Muscle layer of colon (tissue), 2 donors: ENCODE measurements around the gene HUWE1.

ENCODE experiments used
- H3K27ac ChIP-seq: one replicate; pipeline ENCODE4 v1.7.0; 2013; ENCODE audit warnings: low read depth, mild to moderate bottlenecking, low read length, moderate library complexity
- H3K27me3 ChIP-seq, 2 donors: one replicate each; pipeline ENCODE4 v1.7.0; 2013; ENCODE audit warnings: low read length in 2 of 2, mild to moderate bottlenecking in 2 of 2; ENCODE audit not compliant: insufficient read depth in 2 of 2, control insufficient read depth in 1 of 2
- H3K36me3 ChIP-seq: one replicate; pipeline ENCODE4 v1.7.0; 2013; ENCODE audit warnings: mild to moderate bottlenecking, low read length; ENCODE audit not compliant: insufficient read depth
- H3K4me1 ChIP-seq: one replicate; pipeline ENCODE4 v1.7.0; 2013; ENCODE audit warnings: mild to moderate bottlenecking, low read length; ENCODE audit not compliant: insufficient read depth
- H3K4me3 ChIP-seq, 2 donors: one replicate each; pipeline ENCODE4 v1.7.0; 2013; ENCODE audit warnings: low read length in 2 of 2, low read depth in 1 of 2, mild to moderate bottlenecking in 1 of 2, moderate library complexity in 1 of 2
- H3K9ac ChIP-seq: one replicate; pipeline ENCODE4 v1.7.0; 2013; ENCODE audit warnings: low read length
- H3K9me3 ChIP-seq: one replicate; pipeline ENCODE4 v1.7.0; 2013; ENCODE audit warnings: mild to moderate bottlenecking, low read length
- donor health status: abdominal sarcoma.
- donor health status: Adenocarcinoma of cecum.

HUWE1 gene

DNA sequence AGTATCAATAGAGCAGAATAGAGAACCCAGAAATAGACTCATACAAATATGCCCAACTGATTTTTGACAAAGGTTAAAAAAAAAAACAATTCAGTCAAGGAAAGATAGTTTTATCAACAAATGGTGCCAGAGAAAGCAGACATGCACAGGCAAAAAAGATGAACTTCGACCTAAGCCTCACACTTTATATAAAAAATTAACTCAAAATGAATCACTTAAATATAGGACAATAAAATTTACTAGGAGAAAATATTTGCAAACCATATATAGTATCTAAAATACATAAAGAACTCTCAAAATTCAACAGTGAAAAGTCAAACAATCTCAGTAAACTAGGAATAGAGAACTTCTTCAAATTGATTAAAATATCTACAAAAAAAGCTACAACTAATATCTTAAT lies 29.7 kb downstream of the HUWE1 start:
- H3K4me1 ChIP-seq, result no peaks in the 10 kb centered on the region
- H3K27ac ChIP-seq, result no peak overlapping the region
- H3K36me3 ChIP-seq, result no peaks in the 10 kb centered on the region
- no peaks in the 10 kb centered on the region for H3K27me3 ChIP-seq
- no peak overlapping the region for H3K9ac ChIP-seq
- no peak overlapping the region for H3K4me3 ChIP-seq
- H3K9me3 ChIP-seq, result no peaks in the 10 kb centered on the region

GRCh38 chrX:53654376-53654775 lies 32.1 kb downstream of the HUWE1 start:
- no peaks in the 10 kb centered on the region for H3K4me1 ChIP-seq
- H3K9me3 ChIP-seq, result no peaks in the 10 kb centered on the region
- H3K4me3 ChIP-seq, result no peak overlapping the region
- H3K27me3 ChIP-seq, result no peaks in the 10 kb centered on the region
- H3K9ac ChIP-seq, result no peak overlapping the region
- peaks cover 12% of the 10 kb centered on the region for H3K36me3 ChIP-seq
- no peak overlapping the region for H3K27ac ChIP-seq

GRCh38 chrX:53644751-53645150 lies 41.8 kb downstream of the HUWE1 start:
- Histone ChIP-seq H3K36me3 (peaks cover 28% of the 10 kb centered on the region), H3K27ac (no peak overlapping the region), H3K4me3 (no peak overlapping the region), H3K9me3 (no peaks in the 10 kb centered on the region), H3K4me1 (no peaks in the 10 kb centered on the region), H3K27me3 (no peaks in the 10 kb centered on the region), H3K9ac (no peak overlapping the region)

- no peaks in the 10 kb centered on the region for H3K4me1 ChIP-seq
- H3K4me3 ChIP-seq, result no peak overlapping the region
- H3K27me3 ChIP-seq, result no peaks in the 10 kb centered on the region
- no peak overlapping the region for H3K9ac ChIP-seq
- H3K27ac ChIP-seq, result no peak overlapping the region
- H3K36me3 ChIP-seq, result peaks cover 21% of the 10 kb centered on the region
- H3K9me3 ChIP-seq, result no peaks in the 10 kb centered on the region
These were observed 44.2 kb downstream of the HUWE1 start for GRCh38 chrX:53642337-53642736.

DNA sequence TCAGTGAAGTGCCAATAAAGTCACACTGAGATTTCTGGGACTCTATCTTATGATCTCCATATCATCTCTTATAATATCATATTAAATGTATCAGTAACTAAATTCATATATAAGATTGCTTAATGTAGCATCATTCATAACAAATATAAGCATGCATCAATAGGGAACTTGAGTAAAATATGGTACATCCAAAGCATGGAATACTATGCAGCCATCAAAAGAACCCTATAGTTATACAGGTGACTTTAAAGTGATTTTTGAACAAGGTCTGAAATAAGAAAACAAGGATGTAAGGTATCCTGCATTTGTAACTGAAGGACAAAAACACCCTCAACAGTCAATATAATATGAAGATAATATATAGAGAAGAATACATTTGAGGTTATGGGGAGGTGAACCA lies 47.3 kb downstream of the HUWE1 start:
- H3K36me3 ChIP-seq, result no peaks in the 10 kb centered on the region
- H3K27ac ChIP-seq, result no peak overlapping the region
- H3K27me3 ChIP-seq, result no peaks in the 10 kb centered on the region
- no peaks in the 10 kb centered on the region for H3K9me3 ChIP-seq
- no peaks in the 10 kb centered on the region for H3K4me1 ChIP-seq
- no peak overlapping the region for H3K9ac ChIP-seq
- H3K4me3 ChIP-seq, result no peak overlapping the region

- Histone ChIP-seq H3K9ac (no peak overlapping the region), H3K4me1 (no peaks in the 10 kb centered on the region), H3K27ac (no peak overlapping the region), H3K27me3 (no peaks in the 10 kb centered on the region), H3K4me3 (no peak overlapping the region), H3K9me3 (no peaks in the 10 kb centered on the region), H3K36me3 (no peaks in the 10 kb centered on the region)
These were observed 49.0 kb downstream of the HUWE1 start for GRCh38 chrX:53637479-53637878.

GRCh38 chrX:53631156-53631555 lies 55.4 kb downstream of the HUWE1 start:
- Histone ChIP-seq H3K9ac (no peak overlapping the region), H3K9me3 (no peaks in the 10 kb centered on the region), H3K27me3 (no peaks in the 10 kb centered on the region), H3K36me3 (peaks cover 38% of the 10 kb centered on the region), H3K27ac (no peak overlapping the region), H3K4me3 (no peak overlapping the region), H3K4me1 (no peaks in the 10 kb centered on the region)

GRCh38 chrX:53630261-53630660 lies 56.3 kb downstream of the HUWE1 start:
- H3K27me3 ChIP-seq, result no peaks in the 10 kb centered on the region
- H3K27ac ChIP-seq, result no peak overlapping the region
- H3K4me1 ChIP-seq, result no peaks in the 10 kb centered on the region
- no peak overlapping the region for H3K9ac ChIP-seq
- H3K36me3 ChIP-seq, result peaks cover 40% of the 10 kb centered on the region
- H3K4me3 ChIP-seq, result no peak overlapping the region
- no peaks in the 10 kb centered on the region for H3K9me3 ChIP-seq

GRCh38 chrX:53622431-53622830 lies 64.1 kb downstream of the HUWE1 start:
- H3K4me3 ChIP-seq, result no peak overlapping the region
- H3K27ac ChIP-seq, result no peak overlapping the region
- no peaks in the 10 kb centered on the region for H3K9me3 ChIP-seq
- H3K4me1 ChIP-seq, result no peaks in the 10 kb centered on the region
- H3K36me3 ChIP-seq, result peaks cover 33% of the 10 kb centered on the region
- H3K27me3 ChIP-seq, result no peaks in the 10 kb centered on the region
- H3K9ac ChIP-seq, result no peak overlapping the region

- Histone ChIP-seq H3K27me3 (no peaks in the 10 kb centered on the region), H3K9ac (no peak overlapping the region), H3K36me3 (peaks cover 37% of the 10 kb centered on the region), H3K9me3 (no peaks in the 10 kb centered on the region), H3K27ac (no peak overlapping the region), H3K4me1 (no peaks in the 10 kb centered on the region), H3K4me3 (no peak overlapping the region)
These were observed 65.0 kb downstream of the HUWE1 start for GRCh38 chrX:53621418-53621986.

DNA sequence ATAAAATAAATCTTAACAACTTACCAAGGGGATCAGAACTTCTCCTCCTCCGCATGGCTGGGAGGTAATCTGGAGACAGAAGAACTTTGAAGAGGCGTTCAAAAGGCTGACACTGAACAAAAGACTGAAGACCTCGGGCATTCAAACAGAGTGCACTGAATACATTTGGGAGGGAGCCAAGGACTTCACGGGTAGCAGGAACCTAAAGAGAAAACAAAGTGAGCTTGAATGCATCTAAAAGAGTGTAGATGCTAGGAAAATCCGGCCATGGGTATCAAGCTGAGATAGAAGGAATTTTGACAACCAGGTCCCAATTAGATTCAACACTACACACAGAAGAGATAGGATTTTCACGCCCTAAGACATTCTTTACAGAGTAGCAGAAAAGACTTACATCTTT lies 69.6 kb downstream of the HUWE1 start:
- Histone ChIP-seq H3K4me3 (no peak overlapping the region), H3K36me3 (peaks cover 43% of the 10 kb centered on the region), H3K9ac (no peak overlapping the region), H3K27ac (no peak overlapping the region), H3K4me1 (no peaks in the 10 kb centered on the region), H3K9me3 (no peaks in the 10 kb centered on the region), H3K27me3 (no peaks in the 10 kb centered on the region)

DNA sequence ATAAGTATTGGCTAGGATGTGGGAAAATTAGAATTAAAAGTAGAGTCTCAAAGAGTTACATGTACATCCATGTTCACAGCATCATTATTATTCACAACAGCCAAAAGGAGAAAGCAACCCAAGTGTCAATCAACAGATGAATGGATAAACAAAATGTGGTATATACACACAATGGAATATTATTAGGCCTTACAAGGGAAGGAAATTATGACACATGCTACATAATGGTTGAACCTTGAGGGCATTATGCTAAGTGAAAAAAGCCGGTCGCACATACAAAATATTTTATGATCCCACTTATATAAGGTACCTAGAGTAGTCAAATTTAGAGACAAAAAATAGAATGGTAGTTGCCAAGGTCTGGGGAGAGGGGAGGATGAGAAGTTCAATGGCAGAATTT lies 80.1 kb downstream of the HUWE1 start:
- no peak overlapping the region for H3K27ac ChIP-seq
- H3K9me3 ChIP-seq, result no peaks in the 10 kb centered on the region
- H3K9ac ChIP-seq, result no peak overlapping the region
- peaks cover 14% of the 10 kb centered on the region for H3K36me3 ChIP-seq
- no peaks in the 10 kb centered on the region for H3K4me1 ChIP-seq
- no peak overlapping the region for H3K4me3 ChIP-seq
- H3K27me3 ChIP-seq, result no peaks in the 10 kb centered on the region
